HT-29 (cell line): ENCODE results near the gene MGAT5B. TPM values are rescaled to one million over a fixed set of nuclear protein-coding genes. Genes with fewer than 3 reads are reported as not detected.

ENCODE experiments used
- DNase-seq: peaks from one replicate; pipeline ENCODE4 v3.0.0-alpha.2; 2015; ENCODE audit warnings: low spot score
- total RNA-seq: library from RNA; depleted of rRNA; stranded (reverse); fragments of >200 nt; shearing (Covaris generic); gene quantifications from 2 replicates; pipeline ENCODE4 v1.2.3, GENCODE V29; 2014

MGAT5B gene
- total RNA-seq, 1 experiment from 2014 or later, result not detected

- no peak for DNase-seq
Measured at GRCh38 chr17:76925441-76925891, 57.3 kb downstream of the MGAT5B start.

- no peak for DNase-seq
Measured at GRCh38 chr17:76926237-76926866, 58.1 kb downstream of the MGAT5B start.

GRCh38 chr17:76927577-76927976, 59.4 kb downstream of the MGAT5B start:
- DNase-seq, result no peak

- DNase-seq, result no peak
Measured at GRCh38 chr17:76927982-76928381, 59.8 kb downstream of the MGAT5B start.

GRCh38 chr17:76929148-76929547, 60.9 kb downstream of the MGAT5B start:
- DNase-seq, result no peak

- DNase-seq, result no peak
Measured at GRCh38 chr17:76929601-76930000, 61.4 kb downstream of the MGAT5B start.

- DNase-seq, result no peak
Measured at GRCh38 chr17:76930107-76930506, 61.9 kb downstream of the MGAT5B start.

- no peak for DNase-seq
Measured at GRCh38 chr17:76932402-76933333, 64.5 kb downstream of the MGAT5B start.

- DNase-seq, result no peak
Measured at GRCh38 chr17:76934561-76935320, 66.5 kb downstream of the MGAT5B start.

- no peak for DNase-seq
Measured at GRCh38 chr17:76935331-76935730, 67.1 kb downstream of the MGAT5B start.

GRCh38 chr17:76937238-76937637, 69.0 kb downstream of the MGAT5B start:
- no peak for DNase-seq

GRCh38 chr17:76938009-76938408, 69.8 kb downstream of the MGAT5B start:
- DNase-seq, result no peak

GRCh38 chr17:76940295-76940694, 72.1 kb downstream of the MGAT5B start:
- no peak for DNase-seq

GRCh38 chr17:76940738-76941350, 72.6 kb downstream of the MGAT5B start:
- no peak for DNase-seq

- DNase-seq, result no peak
Measured at GRCh38 chr17:76943202-76943601, 75.0 kb downstream of the MGAT5B start.

GRCh38 chr17:76943781-76944213, 75.6 kb downstream of the MGAT5B start:
- no peak for DNase-seq

- no peak for DNase-seq
Measured at GRCh38 chr17:76944477-76944876, 76.3 kb downstream of the MGAT5B start.

- no peak for DNase-seq
Measured at GRCh38 chr17:76946111-76946771, 78.0 kb downstream of the MGAT5B start.

- no peak for DNase-seq
Measured at GRCh38 chr17:76946772-76947135, 78.5 kb downstream of the MGAT5B start.

GRCh38 chr17:76947309-76947708, 79.1 kb downstream of the MGAT5B start:
- DNase-seq, result no peak

GRCh38 chr17:76947771-76948170, 79.6 kb downstream of the MGAT5B start:
- DNase-seq, result no peak
